Aorta (tissue), 5 donors: ENCODE data around the gene CELF4. TPM values are rescaled to one million over a fixed set of nuclear protein-coding genes. Genes with fewer than 3 reads are reported as not detected.
"Not testable (repeated sequence)": the region's sequence is repeated elsewhere in the genome, so short reads cannot be mapped to it uniquely, and the experiment has no call there.

Source experiments
- ATAC-seq: fragments of 200-7000 bp; cut with Tn5 transposase; one replicate; pipeline ENCODE4 v1.9.1; 2022; ENCODE audit warnings: moderate library complexity; ENCODE audit not compliant: low FRiP score
- DNase-seq, 2 donors: peaks; one replicate each; pipeline ENCODE4 v3.0.0-alpha.2; 2020
- H3K27ac ChIP-seq, 2 donors: one replicate each; pipeline ENCODE4 v1.5.1; 2013; ENCODE audit warnings: low read length in 2 of 2, mild to moderate bottlenecking in 2 of 2, moderate library complexity in 2 of 2, control low read depth in 1 of 2, inconsistent platforms in 1 of 2, low read depth in 1 of 2
- H3K27me3 ChIP-seq, 2 donors: one replicate each; pipeline ENCODE4 v1.6.1; 2013; ENCODE audit warnings: control low read depth in 1 of 2, low read length in 1 of 2, mild to moderate bottlenecking in 1 of 2, moderate library complexity in 1 of 2; ENCODE audit not compliant: insufficient read depth in 2 of 2, control insufficient read depth in 1 of 2
- H3K36me3 ChIP-seq, 2 donors: one replicate each; pipeline ENCODE4 v1.6.1; 2013; ENCODE audit warnings: control low read depth in 1 of 2, low read length in 1 of 2, mild to moderate bottlenecking in 1 of 2; ENCODE audit not compliant: insufficient read depth in 2 of 2, control insufficient read depth in 1 of 2
- H3K4me1 ChIP-seq, 2 donors: one replicate each; pipeline ENCODE4 v1.6.1; 2013; ENCODE audit warnings: low read length in 2 of 2, control low read depth in 1 of 2, mild to moderate bottlenecking in 1 of 2, moderate library complexity in 1 of 2; ENCODE audit not compliant: insufficient read depth in 2 of 2, control insufficient read depth in 1 of 2
- H3K4me3 ChIP-seq, 2 donors: one replicate each; pipeline ENCODE4 v1.5.1; 2013; ENCODE audit warnings: low read length in 2 of 2, control low read depth in 1 of 2, mild to moderate bottlenecking in 1 of 2
- H3K9me3 ChIP-seq: one replicate; pipeline ENCODE4 v1.6.1; 2013; ENCODE audit warnings: mild to moderate bottlenecking, low read length; ENCODE audit not compliant: control insufficient read depth
- WGBS, 2 donors: extraction: QIAGEN DNeasy Blood & Tissue Kit; methylation state at CpG; one replicate each; pipeline ENCODE4 v1.1.7; 2013; 5-methylcytosine and 5-hydroxymethylcytosine counted together
- intact Hi-C, 2 donors: fragments of 100-400 bp; cut with DNase I; formaldehyde crosslinking; loops; one replicate each; pipeline versions ENCODE4 v1.14.2 to v1.15.0; 2022
- polyA plus RNA-seq, 2 donors: library from polyadenylated mRNA; stranded (reverse); fragments of 200-250 nt; gene quantifications; one replicate each; pipeline ENCODE4 v1.2.3, GENCODE V29; 2013
- total RNA-seq, 2 donors: library from RNA; stranded (reverse); fragmentation: NEBNext Ultra II Directional; extraction: Animal tissue kit (Norgen Biotek cat#: 25700); gene quantifications; one replicate each; pipeline ENCODE4 v1.2.1, GENCODE V29; 2021
- donor health status: healthy with polysubstance abuse.
- donor health status: Bipolar disorder and iron deficiency.
- donor health status: DM: no; HTN: no; CAD: no.
- donor health status: DM: no; HTN: no; CAD: no.
- donor health status: DM: yes; HTN: yes; CAD: no.

Gene CELF4
- total and polyA plus RNA-seq, 4 donors: 0.51 TPM; not detected in 3

GRCh38 chr18:37380546-37381110 is 185.0 kb downstream of the CELF4 start:
- DNase-seq (no peak), ATAC-seq (no peak)
- Histone ChIP-seq H3K27ac (no peak overlapping the region), H3K27me3 (no peaks in the 10 kb centered on the region), H3K9me3 (no peaks in the 10 kb centered on the region), H3K36me3 (no peaks in the 10 kb centered on the region), H3K4me3 (no peak overlapping the region), H3K4me1 (no peaks in the 10 kb centered on the region)
- intact Hi-C loops: no loop called here

GRCh38 chr18:37378336-37379010 is 187.1 kb downstream of the CELF4 start:
- DNase-seq (no peak), ATAC-seq (no peak)
- Histone ChIP-seq H3K27me3 (no peaks in the 10 kb centered on the region), H3K36me3 (no peaks in the 10 kb centered on the region), H3K9me3 (no peaks in the 10 kb centered on the region), H3K4me1 (no peaks in the 10 kb centered on the region), H3K4me3 (no peak overlapping the region), H3K27ac (no peak overlapping the region)
- intact Hi-C loops: no loop called here
- WGBS, 2 donors: 51 to 64% methylated on average over 11 of the region's 11 CpGs

GRCh38 chr18:37375181-37375580 is 190.4 kb downstream of the CELF4 start:
- 82 to 84% methylated on average over 7 of the region's 7 CpGs for WGBS, 2 donors
- H3K27ac ChIP-seq: no peak overlapping the region
- H3K9me3 ChIP-seq: no peaks in the 10 kb centered on the region
- H3K36me3 ChIP-seq: no peaks in the 10 kb centered on the region
- H3K4me1 ChIP-seq: no peaks in the 10 kb centered on the region
- no peak overlapping the region for H3K4me3 ChIP-seq
- intact Hi-C loops: no loop called here
- DNase-seq (no peak), ATAC-seq (no peak)
- H3K27me3 ChIP-seq: no peaks in the 10 kb centered on the region

GRCh38 chr18:37368110-37368954 is 197.3 kb downstream of the CELF4 start:
- DNase-seq: no peak
- Histone ChIP-seq H3K4me1 (no peaks in the 10 kb centered on the region), H3K27me3 (no peaks in the 10 kb centered on the region), H3K36me3 (no peaks in the 10 kb centered on the region), H3K27ac (no peak overlapping the region), H3K9me3 (no peaks in the 10 kb centered on the region), H3K4me3 (no peak overlapping the region)
- intact Hi-C loops: no loop called here
- WGBS, 2 donors: 40 to 43% methylated on average over 10 of the region's 10 CpGs
- no peak for ATAC-seq

- DNase-seq: peak in 1 of 2 donors; percentile 78
- intact Hi-C loops: no loop called here
- no peak for ATAC-seq
Observed at GRCh38 chr18:37364237-37364636, 201.4 kb downstream of the CELF4 start.

GRCh38 chr18:37362158-37362890 is 203.3 kb downstream of the CELF4 start:
- H3K27ac ChIP-seq: no peak overlapping the region
- no peak overlapping the region for H3K4me3 ChIP-seq
- no peaks in the 10 kb centered on the region for H3K4me1 ChIP-seq
- H3K36me3 ChIP-seq: no peaks in the 10 kb centered on the region
- WGBS, 2 donors: 41 to 54% methylated on average over 19 to 21 of the region's 21 CpGs
- DNase-seq (no peak), ATAC-seq (no peak)
- no peaks in the 10 kb centered on the region for H3K27me3 ChIP-seq
- H3K9me3 ChIP-seq: no peaks in the 10 kb centered on the region
- intact Hi-C loops: no loop called here

More at GRCh38 chr18:37364237-37364636, 201.4 kb downstream of the CELF4 start:
- H3K27ac ChIP-seq: no peak overlapping the region
- H3K4me1 ChIP-seq: no peaks in the 10 kb centered on the region
- H3K27me3 ChIP-seq: no peaks in the 10 kb centered on the region
- H3K9me3 ChIP-seq: no peaks in the 10 kb centered on the region
- H3K36me3 ChIP-seq: no peaks in the 10 kb centered on the region
- WGBS, 2 donors: 48 to 52% methylated on average over 2 of the region's 2 CpGs
- no peak overlapping the region for H3K4me3 ChIP-seq

- Histone ChIP-seq H3K27ac (no peak overlapping the region), H3K4me1 (no peaks in the 10 kb centered on the region), H3K36me3 (no peaks in the 10 kb centered on the region), H3K27me3 (no peaks in the 10 kb centered on the region), H3K4me3 (no peak overlapping the region), H3K9me3 (no peaks in the 10 kb centered on the region)
- intact Hi-C loops: no loop called here
- DNase-seq (no peak), ATAC-seq (no peak)
- 31 to 42% methylated on average over 19 of the region's 19 CpGs for WGBS, 2 donors
Observed at GRCh38 chr18:37361335-37362157, 204.1 kb downstream of the CELF4 start.

- H3K27me3 ChIP-seq, ATAC-seq, H3K9me3 ChIP-seq, H3K36me3 ChIP-seq, H3K4me1 ChIP-seq, H3K4me3 ChIP-seq, H3K27ac ChIP-seq, DNase-seq, intact Hi-C loops: not testable (repeated sequence)
- WGBS, 2 donors: 69 to 77% methylated on average over 9 of the region's 9 CpGs
Observed at GRCh38 chr18:37358061-37358460, 207.5 kb downstream of the CELF4 start.
